ENCODE data around the gene APOBEC3G. TPM values are rescaled to one million over a fixed set of nuclear protein-coding genes. Genes with fewer than 3 reads are reported as not detected.
"Not testable (repeated sequence)": the region's sequence is repeated elsewhere in the genome, so short reads cannot be mapped to it uniquely, and the experiment has no call there.

The APOBEC3G gene
- polyA plus RNA-seq, 1 of the 3 experiments (the other 2 are of a cell fraction), result not detected

- POLR2A ChIA-PET, result not testable (repeated sequence)
- 100% methylated on average over 1 of the region's 2 CpGs for WGBS (ENCODE audit: low lambda C conversion rate)
These were observed 40.0 kb upstream of the APOBEC3G start for GRCh38 chr22:39037071-39037470.

GRCh38 chr22:39039306-39040126, 37.6 kb upstream of the APOBEC3G start:
- Histone ChIP-seq H3K79me2 (ENCODE audit: insufficient read depth) (peaks cover 6% of the 10 kb centered on the region; the same call in 1 of the 2 replicates), H3K4me1 (ENCODE audit: control insufficient read depth in 1 of 2, insufficient read depth in 2 of 2, low read depth in 1 of 2, low read length in 1 of 2) (no peaks in the 10 kb centered on the region; a peak in 1 of 4 replicates), H3K4me3 (ENCODE audit: low read depth in 2 of 2, low read length in 1 of 2) (no peak overlapping the region), H4K20me1 (ENCODE audit: insufficient read depth) (no peaks in the 10 kb centered on the region), H3K27me3 (ENCODE audit: insufficient read depth) (no peaks in the 10 kb centered on the region), H2AFZ (ENCODE audit: low read depth) (no peak overlapping the region), H3K36me3 (replicated peaks in 1 of 2; ENCODE audit: control insufficient read depth in 1 of 2, insufficient read depth in 2 of 2, low read length in 1 of 2) (no peaks in the 10 kb centered on the region), H3K4me2 (0 out of 2 replicates have a peak overlapping the region, but pooled peaks have one; percentile 24), H3K9ac (no peak overlapping the region), H3K9me3 (no peaks in the 10 kb centered on the region), H3F3A (replicated peaks; ENCODE audit: insufficient read depth) (no peaks in the 10 kb centered on the region), H3K27ac (ENCODE audit: low read depth in 2 of 2, low read length in 1 of 2) (no peak overlapping the region), H3K9me2 (no peaks in the 10 kb centered on the region)
- no peak for DNase-seq
- POLR2A ChIA-PET, result no interaction called here
- TF ChIP-seq PBX3 (IDR thresholded peaks at IDR 0.05) (no peak), RAD21 (IDR thresholded peaks at IDR 0.05; ENCODE audit: low read length) (no peak), IRF3 (IDR thresholded peaks at IDR 0.05; ENCODE audit: low read depth, low read length) (no peak), RXRA (IDR thresholded peaks at IDR 0.05; ENCODE audit: borderline replicate concordance, low read depth) (no peak)
- CTCF ChIA-PET, result no interaction called here
- 97% methylated on average over 15 of the region's 19 CpGs for WGBS (ENCODE audit: low lambda C conversion rate)

More at GRCh38 chr22:39037071-39037470, 40.0 kb upstream of the APOBEC3G start:
- H3F3A ChIP-seq (replicated peaks; ENCODE audit: insufficient read depth); DNase-seq; H3K27ac ChIP-seq (ENCODE audit: low read depth in 2 of 2, low read length in 1 of 2); H3K4me2 ChIP-seq; H3K79me2 ChIP-seq (ENCODE audit: insufficient read depth); H3K4me1 ChIP-seq (ENCODE audit: control insufficient read depth in 1 of 2, insufficient read depth in 2 of 2, low read depth in 1 of 2, low read length in 1 of 2); H4K20me1 ChIP-seq (ENCODE audit: insufficient read depth); H2AFZ ChIP-seq (ENCODE audit: low read depth); H3K9me3 ChIP-seq; H3K9ac ChIP-seq; H3K9me2 ChIP-seq; H3K36me3 ChIP-seq (replicated peaks in 1 of 2; ENCODE audit: control insufficient read depth in 1 of 2, insufficient read depth in 2 of 2, low read length in 1 of 2); CTCF ChIA-PET; H3K4me3 ChIP-seq (ENCODE audit: low read depth in 2 of 2, low read length in 1 of 2); H3K27me3 ChIP-seq (ENCODE audit: insufficient read depth): not testable (repeated sequence)

GRCh38 chr22:39040155-39040537, 36.9 kb upstream of the APOBEC3G start:
- 0 out of 2 replicates have a peak overlapping the region, but pooled peaks have one; percentile 24 for H3K4me2 ChIP-seq
- not testable (repeated sequence) for H4K20me1 ChIP-seq (ENCODE audit: insufficient read depth); H3K27ac ChIP-seq (ENCODE audit: low read depth in 2 of 2, low read length in 1 of 2)

GRCh38 chr22:39040538-39041296, 36.4 kb upstream of the APOBEC3G start, which contains the start of gene APOBEC3F:
Gene APOBEC3F (plus strand): TSS chr22:39040864. CDS start chr22:39040961, 97 bp downstream.
- H3K79me2 ChIP-seq (ENCODE audit: insufficient read depth); H3K9me3 ChIP-seq; H3K36me3 ChIP-seq (replicated peaks in 1 of 2; ENCODE audit: control insufficient read depth in 1 of 2, insufficient read depth in 2 of 2, low read length in 1 of 2); POLR2A ChIA-PET; H3K4me1 ChIP-seq (ENCODE audit: control insufficient read depth in 1 of 2, insufficient read depth in 2 of 2, low read depth in 1 of 2, low read length in 1 of 2); H3K9me2 ChIP-seq; CTCF ChIA-PET; H2AFZ ChIP-seq (ENCODE audit: low read depth); H3F3A ChIP-seq (replicated peaks; ENCODE audit: insufficient read depth); H4K20me1 ChIP-seq (ENCODE audit: insufficient read depth); H3K27me3 ChIP-seq (ENCODE audit: insufficient read depth): not testable (repeated sequence)
- Histone ChIP-seq H3K27ac (ENCODE audit: low read depth in 2 of 2, low read length in 1 of 2) (peak within 1 kb of the TSS; percentile 44 to 53; a peak in 3 of 4 replicates), H3K9ac (peak within 1 kb of the TSS; percentile 55), H3K4me2 (peak within 1 kb of the TSS; percentile 79), H3K4me3 (ENCODE audit: low read depth in 2 of 2, low read length in 1 of 2) (peak within 1 kb of the TSS; percentile 39 to 56)
- 40% methylated on average over 4 of the region's 21 CpGs for WGBS (ENCODE audit: low lambda C conversion rate)
- peak; percentile 36 for DNase-seq

More at GRCh38 chr22:39040155-39040537, 36.9 kb upstream of the APOBEC3G start:
- H3K4me3 ChIP-seq (ENCODE audit: low read depth in 2 of 2, low read length in 1 of 2), result peak overlapping the region in 1 of 2 experiments; percentile 16; a peak in 2 of 4 replicates
- H3K79me2 ChIP-seq (ENCODE audit: insufficient read depth); CTCF ChIA-PET; H3K9ac ChIP-seq; H3K9me3 ChIP-seq; H3F3A ChIP-seq (replicated peaks; ENCODE audit: insufficient read depth); H3K9me2 ChIP-seq; H3K36me3 ChIP-seq (replicated peaks in 1 of 2; ENCODE audit: control insufficient read depth in 1 of 2, insufficient read depth in 2 of 2, low read length in 1 of 2); POLR2A ChIA-PET; H3K27me3 ChIP-seq (ENCODE audit: insufficient read depth); DNase-seq; H2AFZ ChIP-seq (ENCODE audit: low read depth); H3K4me1 ChIP-seq (ENCODE audit: control insufficient read depth in 1 of 2, insufficient read depth in 2 of 2, low read depth in 1 of 2, low read length in 1 of 2): not testable (repeated sequence)
- WGBS (ENCODE audit: low lambda C conversion rate), result 93% methylated on average over 2 of the region's 14 CpGs

Measured in SK-N-SH (cell line).